ENCODE measurements around the gene SPDYE3. TPM values are rescaled to one million over a fixed set of nuclear protein-coding genes. Genes with fewer than 3 reads are reported as not detected.
"Not testable (repeated sequence)": the region's sequence is repeated elsewhere in the genome, so short reads cannot be mapped to it uniquely, and the experiment has no call there.

The SPDYE3 gene
- total and polyA plus RNA-seq, 2 experiments from 2014 or later: 3.8 TPM; not detected in 1

DNA sequence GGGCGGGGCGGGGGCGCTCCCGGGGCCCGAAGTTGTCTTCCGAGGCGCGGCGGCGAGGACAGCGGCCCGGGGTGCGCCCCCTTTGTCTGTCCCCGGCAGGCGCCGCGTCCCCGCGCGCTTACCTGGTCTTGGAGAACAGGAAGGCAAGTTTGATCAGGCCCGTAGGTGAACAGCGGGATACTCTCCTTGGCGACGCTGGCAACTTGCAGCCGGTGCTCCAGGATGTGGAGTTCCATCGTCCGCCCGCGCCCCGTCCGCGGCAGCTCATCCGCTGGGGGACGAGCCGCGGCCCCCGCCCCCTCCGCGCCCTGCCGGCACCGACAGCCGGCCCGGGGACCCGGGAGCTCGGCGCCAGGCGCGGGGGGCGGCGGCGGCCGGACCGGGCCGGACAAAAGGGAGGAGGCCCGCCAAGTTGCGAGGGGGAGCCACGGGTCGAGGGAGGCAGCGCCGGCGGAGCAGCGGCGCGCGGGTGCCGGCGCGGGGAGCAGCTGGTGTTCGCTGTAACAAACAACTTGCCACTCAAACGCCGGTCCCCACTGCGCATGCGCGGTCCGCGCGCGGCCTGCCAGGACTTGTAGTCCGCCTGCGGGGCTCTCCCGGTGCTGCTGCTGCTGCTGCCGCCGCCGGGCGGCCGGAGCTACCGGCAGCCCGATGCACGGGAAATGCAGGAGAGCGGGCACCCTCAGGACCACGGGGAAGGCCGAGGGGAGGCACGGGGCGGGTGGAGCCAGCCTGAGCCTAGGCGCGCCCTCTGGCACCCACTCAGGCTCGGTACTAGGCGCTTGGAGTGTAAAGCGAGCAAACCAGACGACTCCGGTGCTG lies 35.6 kb upstream of the SPDYE3 start:
- peak; percentile 90 for DNase-seq
- H3K4me3 ChIP-seq: peak overlapping the region; percentile 74
- TF ChIP-seq EZH2phosphoT487 (IDR thresholded peaks at IDR 0.05; ENCODE audit: insufficient read depth, low read depth): no peak
- no peak for TF ChIP-seq EZH2 (IDR thresholded peaks at IDR 0.05; ENCODE audit: insufficient read depth, poor library complexity, severe bottlenecking)
- no peaks in the 10 kb centered on the region for H3K9me2 ChIP-seq (ENCODE audit: insufficient read depth)
- no peak overlapping the region for H3K27ac ChIP-seq
- peaks cover 24% of the 10 kb centered on the region for H3K79me2 ChIP-seq (ENCODE audit: insufficient read depth)
- no peaks in the 10 kb centered on the region for H3K36me3 ChIP-seq (ENCODE audit: low read depth)
- H3K27me3 ChIP-seq (replicated peaks; ENCODE audit: insufficient read depth): no peaks in the 10 kb centered on the region
- in situ Hi-C loops (cut with MboI): no loop called here
- peak overlapping the region; percentile 58 for H3K9ac ChIP-seq
- peak overlapping the region; percentile 87 for H2AFZ ChIP-seq
- peaks cover 5% of the 10 kb centered on the region for H3K4me1 ChIP-seq (ENCODE audit: insufficient read depth)
- peak overlapping the region; percentile 74 for H3K4me2 ChIP-seq (ENCODE audit: unreplicated experiment)
- whole genome bisulfite sequencing, 2 experiments (ENCODE audit: low coverage in 1 of 2, low lambda C conversion rate in 2 of 2, missing lambda C conversion rate in 2 of 2): 1% methylated on average over 57 to 91 of the region's 101 CpGs
- no peaks in the 10 kb centered on the region for H4K20me1 ChIP-seq (ENCODE audit: insufficient read depth)
- no peaks in the 10 kb centered on the region for H3F3A ChIP-seq (ENCODE audit: insufficient read depth)
- H3K9me3 ChIP-seq (ENCODE audit: low read depth): no peaks in the 10 kb centered on the region

- H3K27me3 ChIP-seq (replicated peaks; ENCODE audit: insufficient read depth); H3K27ac ChIP-seq; H3K9me2 ChIP-seq (ENCODE audit: insufficient read depth); H4K20me1 ChIP-seq (ENCODE audit: insufficient read depth); in situ Hi-C loops (cut with MboI); H3K4me1 ChIP-seq (ENCODE audit: insufficient read depth); H3K36me3 ChIP-seq (ENCODE audit: low read depth); H3F3A ChIP-seq (ENCODE audit: insufficient read depth); DNase-seq; H3K9me3 ChIP-seq (ENCODE audit: low read depth): not testable (repeated sequence)
- peak overlapping the region; percentile 74 for H3K4me3 ChIP-seq
- H2AFZ ChIP-seq: peak overlapping the region; percentile 87
- H3K79me2 ChIP-seq (ENCODE audit: insufficient read depth): peaks cover 23% of the 10 kb centered on the region
- peak overlapping the region; percentile 74 for H3K4me2 ChIP-seq (ENCODE audit: unreplicated experiment)
- 39 to 50% methylated on average over 6 to 11 of the region's 11 CpGs for WGBS, 2 experiments (ENCODE audit: low coverage in 1 of 2, low lambda C conversion rate in 2 of 2, missing lambda C conversion rate in 2 of 2)
- peak overlapping the region; percentile 58 for H3K9ac ChIP-seq
These were observed 35.0 kb upstream of the SPDYE3 start for GRCh38 chr7:100272538-100272902.

DNA sequence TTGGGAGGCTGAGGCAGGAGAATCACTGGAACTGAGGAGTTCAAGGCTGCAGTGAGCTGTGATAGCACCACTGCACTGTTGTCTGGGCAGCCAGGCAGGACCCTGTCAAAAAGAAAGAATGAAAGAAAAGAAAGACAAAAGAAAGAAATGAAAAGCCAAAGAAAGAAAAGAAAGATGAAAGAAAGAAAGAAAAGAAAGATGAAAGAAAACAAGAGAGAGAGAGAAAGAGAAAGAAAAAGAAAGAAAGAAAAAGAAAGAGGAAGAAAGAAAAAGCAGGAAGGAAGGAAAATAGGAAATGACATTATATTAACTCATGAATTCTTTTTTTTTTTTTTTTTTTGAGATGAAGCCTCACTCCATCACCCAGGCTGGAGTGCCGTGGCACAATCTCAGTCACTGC lies 32.4 kb upstream of the SPDYE3 start:
- Histone ChIP-seq H2AFZ (no peak overlapping the region), H3K9ac (no peak overlapping the region), H3K36me3 (ENCODE audit: low read depth) (no peaks in the 10 kb centered on the region), H3K9me2 (ENCODE audit: insufficient read depth) (no peaks in the 10 kb centered on the region), H3K79me2 (ENCODE audit: insufficient read depth) (peaks cover under 1% of the 10 kb centered on the region; the same call in 1 of the 2 replicates), H3K9me3 (ENCODE audit: low read depth) (no peaks in the 10 kb centered on the region), H3F3A (ENCODE audit: insufficient read depth) (no peaks in the 10 kb centered on the region), H3K27ac (no peak overlapping the region), H4K20me1 (ENCODE audit: insufficient read depth) (no peaks in the 10 kb centered on the region), H3K27me3 (replicated peaks; ENCODE audit: insufficient read depth) (no peaks in the 10 kb centered on the region), H3K4me2 (ENCODE audit: unreplicated experiment) (no peak overlapping the region), H3K4me3 (no peak overlapping the region), H3K4me1 (ENCODE audit: insufficient read depth) (peaks cover 5% of the 10 kb centered on the region)
- 86 to 95% methylated on average over 1 of the region's 1 CpG for WGBS, 2 experiments (ENCODE audit: low coverage in 1 of 2, low lambda C conversion rate in 2 of 2, missing lambda C conversion rate in 2 of 2)
- TF ChIP-seq EZH2phosphoT487 (IDR thresholded peaks at IDR 0.05; ENCODE audit: insufficient read depth, low read depth): no peak
- TF ChIP-seq EZH2 (IDR thresholded peaks at IDR 0.05; ENCODE audit: insufficient read depth, poor library complexity, severe bottlenecking): no peak
- no peak for DNase-seq
- in situ Hi-C loops (cut with MboI): no loop called here

DNA sequence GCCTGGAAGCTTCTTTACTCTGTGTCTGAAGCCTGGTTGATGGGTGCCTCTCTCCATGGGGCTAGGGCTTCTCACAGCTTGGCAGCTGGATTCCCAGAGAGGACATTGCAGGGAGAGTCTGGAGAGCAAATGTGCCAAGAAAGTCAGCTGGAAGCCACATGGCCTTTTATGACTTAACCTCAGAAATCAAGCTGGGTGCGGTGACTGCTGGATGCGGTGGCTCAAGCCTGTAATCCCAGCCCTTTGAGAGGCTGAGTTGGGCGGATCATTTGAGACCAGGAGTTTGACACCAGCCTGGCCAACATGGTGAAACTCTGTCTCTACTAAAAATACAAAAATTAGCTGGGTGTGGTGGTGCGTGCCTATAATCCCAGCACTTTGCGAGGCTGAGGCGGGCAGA lies 31.4 kb upstream of the SPDYE3 start:
- H3K9me3 ChIP-seq (ENCODE audit: low read depth); H3K4me1 ChIP-seq (ENCODE audit: insufficient read depth); H3K79me2 ChIP-seq (ENCODE audit: insufficient read depth); H3K27me3 ChIP-seq (replicated peaks; ENCODE audit: insufficient read depth); in situ Hi-C loops (cut with MboI); H3K36me3 ChIP-seq (ENCODE audit: low read depth); H3K9me2 ChIP-seq (ENCODE audit: insufficient read depth); H3F3A ChIP-seq (ENCODE audit: insufficient read depth); H3K9ac ChIP-seq; H3K4me3 ChIP-seq; H3K27ac ChIP-seq; H4K20me1 ChIP-seq (ENCODE audit: insufficient read depth); H2AFZ ChIP-seq; H3K4me2 ChIP-seq (ENCODE audit: unreplicated experiment): not testable (repeated sequence)
- 37 to 45% methylated on average over 6 of the region's 6 CpGs for WGBS, 2 experiments (ENCODE audit: low coverage in 1 of 2, low lambda C conversion rate in 2 of 2, missing lambda C conversion rate in 2 of 2)
- DNase-seq: peak; percentile 30

- H3K4me1 ChIP-seq (ENCODE audit: insufficient read depth); in situ Hi-C loops (cut with MboI); H2AFZ ChIP-seq; H3K27me3 ChIP-seq (replicated peaks; ENCODE audit: insufficient read depth); H3K27ac ChIP-seq; H3K9me2 ChIP-seq (ENCODE audit: insufficient read depth); H3F3A ChIP-seq (ENCODE audit: insufficient read depth); H3K9me3 ChIP-seq (ENCODE audit: low read depth); H4K20me1 ChIP-seq (ENCODE audit: insufficient read depth); H3K9ac ChIP-seq; DNase-seq; H3K36me3 ChIP-seq (ENCODE audit: low read depth); H3K4me3 ChIP-seq; H3K79me2 ChIP-seq (ENCODE audit: insufficient read depth); H3K4me2 ChIP-seq (ENCODE audit: unreplicated experiment): not testable (repeated sequence)
- WGBS, 2 experiments (ENCODE audit: low coverage in 1 of 2, low lambda C conversion rate in 2 of 2, missing lambda C conversion rate in 2 of 2): 66 to 93% methylated on average over 2 to 3 of the region's 3 CpGs
These were observed 25.4 kb upstream of the SPDYE3 start for GRCh38 chr7:100282069-100282608.

DNA sequence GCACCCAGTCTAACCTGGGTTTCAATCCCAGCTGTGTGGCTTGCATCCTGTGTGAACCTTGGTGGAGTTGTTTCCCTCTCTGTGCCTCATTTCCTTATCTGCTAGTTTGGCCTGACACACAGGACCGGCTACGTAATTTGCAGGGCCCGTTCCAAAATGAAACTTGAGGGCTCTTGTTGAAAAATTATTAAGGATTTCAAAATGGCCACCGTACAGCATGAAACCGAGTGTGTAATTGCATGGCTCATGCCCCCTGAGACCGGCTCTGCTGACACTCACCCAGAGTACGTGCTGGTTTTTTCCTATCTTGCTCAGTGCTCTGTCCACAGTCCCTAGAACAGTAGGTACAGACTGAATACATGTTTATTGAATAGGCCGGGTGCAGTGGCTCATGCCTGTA lies 24.4 kb upstream of the SPDYE3 start:
- H3K27ac ChIP-seq; in situ Hi-C loops (cut with MboI): not testable (repeated sequence)
- WGBS, 2 experiments (ENCODE audit: low coverage in 1 of 2, low lambda C conversion rate in 2 of 2, missing lambda C conversion rate in 2 of 2): 94 to 96% methylated on average over 8 of the region's 8 CpGs

More for the DNA sequence above, 24.4 kb upstream of the SPDYE3 start:
- not testable (repeated sequence) for DNase-seq; H3K9me2 ChIP-seq (ENCODE audit: insufficient read depth); H3K4me2 ChIP-seq (ENCODE audit: unreplicated experiment); H3K79me2 ChIP-seq (ENCODE audit: insufficient read depth); H3K9ac ChIP-seq; H3K4me1 ChIP-seq (ENCODE audit: insufficient read depth); H3K36me3 ChIP-seq (ENCODE audit: low read depth); H3K27me3 ChIP-seq (replicated peaks; ENCODE audit: insufficient read depth); H4K20me1 ChIP-seq (ENCODE audit: insufficient read depth); H3K4me3 ChIP-seq; H3K9me3 ChIP-seq (ENCODE audit: low read depth); H2AFZ ChIP-seq; H3F3A ChIP-seq (ENCODE audit: insufficient read depth)

Measured in GM23248 (cell line).